ENCODE measurements around the gene PTGFRN. TPM values are rescaled to one million over a fixed set of nuclear protein-coding genes. Genes with fewer than 3 reads are reported as not detected.

Gene PTGFRN
- total and polyA plus RNA-seq, 2 of the 4 experiments (the other 2 are of a cell fraction): 0.90 to 1.1 TPM

GRCh38 chr1:117032266-117032665 is 122.5 kb downstream of the PTGFRN start:
- Histone ChIP-seq H3K9me3 (ENCODE audit: control insufficient read depth, insufficient read depth, low read length) (no peaks in the 10 kb centered on the region), H3K4me2 (ENCODE audit: low read depth, low read length) (no peak overlapping the region), H3K56ac (ENCODE audit: extremely low read depth, insufficient read depth, low read length) (no peak overlapping the region), H4K8ac (ENCODE audit: low read depth in 2 of 2, low read length in 2 of 2) (no peak overlapping the region), H4K20me1 (ENCODE audit: insufficient read depth, low read length) (no peaks in the 10 kb centered on the region), H3K79me1 (ENCODE audit: low read depth in 1 of 2, low read length in 2 of 2) (no peaks in the 10 kb centered on the region), H3K9ac (ENCODE audit: low read depth, low read length) (no peak overlapping the region), H3K4me1 (ENCODE audit: control insufficient read depth, insufficient read depth, low read length) (no peaks in the 10 kb centered on the region), H3K14ac (replicated peaks; ENCODE audit: low read depth, low read length) (no peak overlapping the region), H3K27ac (ENCODE audit: insufficient read depth, low read length) (no peak overlapping the region), H4K5ac (ENCODE audit: low read depth, low read length) (no peak overlapping the region), H3K9me1 (ENCODE audit: insufficient read depth, low read length) (no peaks in the 10 kb centered on the region), H3K23ac (ENCODE audit: low read depth, low read length) (no peak overlapping the region), H3K4me3 (ENCODE audit: insufficient read depth, low read depth, low read length) (no peak overlapping the region), H2AFZ (replicated peaks; ENCODE audit: low read length, poor library complexity) (no peak overlapping the region), H4K91ac (ENCODE audit: insufficient read depth, low read depth, low read length) (no peak overlapping the region), H2BK120ac (ENCODE audit: low read depth, low read length) (no peak overlapping the region), H2BK20ac (ENCODE audit: low read depth, low read length) (no peak overlapping the region), H2AK9ac (replicated peaks; ENCODE audit: low read depth, low read length, poor library complexity) (no peak overlapping the region), H2BK15ac (ENCODE audit: low read depth, low read length) (no peak overlapping the region), H3K4ac (ENCODE audit: low read depth, low read length) (no peak overlapping the region), H2BK5ac (ENCODE audit: low read depth, low read length, poor library complexity, severe bottlenecking) (no peak overlapping the region), H3K18ac (ENCODE audit: low read depth, low read length) (no peak overlapping the region), H3K36me3 (ENCODE audit: control insufficient read depth, insufficient read depth, low read length) (no peaks in the 10 kb centered on the region), H2AK5ac (ENCODE audit: low read depth, low read length) (no peak overlapping the region), H3K27me3 (ENCODE audit: control insufficient read depth, insufficient read depth, low read length) (peaks cover 2% of the 10 kb centered on the region; the same call in 1 of the 2 replicates)
- intact Hi-C loops (cut with micrococcal nuclease): no loop called here
- BruUV-seq (replicated peaks): no TSS peak
- CTCF ChIA-PET: no interaction called here
- WGBS, 2 experiments (ENCODE audit: extremely low coverage in 2 of 2, insufficient read length in 1 of 2): no CpG with 5 or more reads among the region's 3 CpGs
- no peak for ATAC-seq (ENCODE audit: low read depth)
- no peak for DNase-seq
- in situ Hi-C loops (cut with MboI; ENCODE audit: low sequenced_read_pairs): no loop called here
- TF ChIP-seq NFE2L2 (IDR thresholded peaks at IDR 0.05; ENCODE audit: low read depth, low read length) (no peak), BHLHE40 (IDR thresholded peaks at IDR 0.05; ENCODE audit: low read depth, low read length) (no peak), CEBPB (IDR thresholded peaks at IDR 0.05; ENCODE audit: low read depth, low read length) (no peak), USF2 (IDR thresholded peaks at IDR 0.05; ENCODE audit: low read depth, low read length) (no peak), POLR2A (IDR thresholded peaks at IDR 0.05; ENCODE audit: low read depth, low read length) (no peak), RFX5 (IDR thresholded peaks at IDR 0.05; ENCODE audit: low read depth, low read length) (no peak), SMC3 (IDR thresholded peaks at IDR 0.05; ENCODE audit: low read depth, low read length) (no peak), RAD21 (IDR thresholded peaks at IDR 0.05; ENCODE audit: low read length) (no peak), MAZ (IDR thresholded peaks at IDR 0.05; ENCODE audit: borderline replicate concordance, low read depth, low read length) (no peak), MAFK (IDR thresholded peaks at IDR 0.05; ENCODE audit: low read depth, low read length) (no peak)
- dilution Hi-C loops (cut with HindIII; ENCODE audit: low sequenced_read_pairs, unreplicated experiment): no loop called here
- POLR2A ChIA-PET (ENCODE audit: unreplicated experiment): no interaction called here
